T-helper 1 cell treated with Interleukin-12 subunit alpha and Interleukin-12 subunit beta and Interleukin-4 antibody, amounts not matched to agents 30 μg/mL and 1 μg/mL, for 36 hours (primary cell): ENCODE results near the gene DNAL4.

ENCODE experiments used
- H3K27ac Mint-ChIP-seq: one replicate; pipeline ENCODE4 v1.8.0; 2021; ENCODE audit warnings: mild to moderate bottlenecking, mixed read lengths
- H3K27me3 Mint-ChIP-seq: one replicate; pipeline ENCODE4 v1.8.0; 2021; ENCODE audit warnings: low read depth, mixed read lengths
- H3K36me3 Mint-ChIP-seq: one replicate; pipeline ENCODE4 v1.8.0; 2021; ENCODE audit warnings: low read depth, mixed read lengths
- H3K4me1 Mint-ChIP-seq: one replicate; pipeline ENCODE4 v1.8.0; 2021; ENCODE audit warnings: low read depth, mixed read lengths
- H3K4me3 Mint-ChIP-seq: one replicate; pipeline ENCODE4 v1.8.0; 2021; ENCODE audit warnings: mild to moderate bottlenecking, moderate library complexity, mixed read lengths
- H3K9me3 Mint-ChIP-seq: one replicate; pipeline ENCODE4 v1.8.0; 2021; ENCODE audit warnings: mixed read lengths

Gene DNAL4

DNA sequence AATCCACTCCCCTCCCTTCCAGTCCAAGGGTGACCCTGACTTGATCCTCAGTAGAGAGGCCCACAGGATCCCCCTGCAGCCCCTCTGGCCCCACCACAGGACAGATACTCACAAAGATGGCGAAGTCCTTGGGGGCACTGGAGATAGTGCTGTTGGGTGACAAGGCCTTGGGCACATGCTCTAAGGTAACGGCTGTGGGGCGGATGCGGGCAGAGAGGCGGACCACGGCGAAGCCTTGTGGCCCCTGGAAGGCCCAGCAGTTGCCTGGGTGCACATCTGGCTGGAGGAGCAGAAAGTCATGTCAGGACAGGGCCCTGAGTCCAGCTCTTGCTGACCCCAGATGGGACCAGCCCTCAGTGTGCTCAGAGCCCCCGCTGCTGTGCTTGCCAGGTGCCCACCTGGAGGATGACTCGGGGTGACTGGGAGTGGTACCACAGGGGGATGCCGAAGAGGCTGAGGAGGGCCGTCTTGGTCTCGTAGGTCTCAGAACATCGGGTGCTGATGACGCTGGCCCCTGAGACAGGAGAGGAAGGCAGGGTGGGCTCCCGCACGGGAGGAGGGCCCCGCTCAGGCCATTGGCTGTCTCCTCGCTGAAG is 55.4 kb downstream of the DNAL4 start:
- peak overlapping the region; percentile 72 for H3K27ac Mint-ChIP-seq

DNA sequence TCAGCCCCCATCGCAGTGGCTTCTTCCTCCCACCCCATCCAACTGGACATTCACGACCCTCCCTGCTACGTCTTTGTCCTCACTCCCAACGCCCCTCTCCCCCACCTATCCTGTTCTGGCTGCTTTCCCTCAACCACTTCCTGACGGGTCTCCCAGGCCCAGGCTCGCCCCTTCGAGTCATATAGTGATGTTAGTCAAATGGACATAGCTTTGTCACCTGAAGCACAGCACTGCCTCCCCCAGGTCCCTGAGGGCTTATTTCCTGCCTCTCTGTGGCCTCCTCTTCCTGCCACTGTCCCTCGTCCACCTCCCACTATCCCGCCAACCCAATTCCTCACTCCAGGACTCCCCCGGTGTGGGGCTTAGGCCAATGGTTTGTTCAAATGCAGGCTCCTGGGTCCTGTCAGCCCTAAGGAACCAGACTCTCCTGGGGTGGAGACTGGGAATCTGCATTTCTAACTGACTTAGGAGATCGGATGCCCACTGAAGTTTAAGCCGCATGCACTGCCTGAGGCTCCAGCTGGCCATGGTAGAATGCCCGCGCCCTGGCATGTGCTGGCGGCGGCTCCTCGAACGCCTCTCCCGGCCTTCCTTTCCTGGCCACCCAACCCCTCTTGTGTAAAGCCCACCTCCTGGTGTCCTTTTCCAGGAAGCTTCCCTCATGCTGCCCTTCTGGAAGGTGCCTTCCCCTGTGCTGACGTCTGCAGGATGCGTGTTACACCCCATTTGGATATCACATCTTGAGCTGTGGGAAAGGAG is 56.5 kb downstream of the DNAL4 start:
- H3K4me3 Mint-ChIP-seq = no peak overlapping the region
- H3K27me3 Mint-ChIP-seq = no peaks in the 10 kb centered on the region
- H3K9me3 Mint-ChIP-seq = no peaks in the 10 kb centered on the region
- H3K36me3 Mint-ChIP-seq = peaks cover 58% of the 10 kb centered on the region
- H3K27ac Mint-ChIP-seq = peak overlapping the region; percentile 72
- H3K4me1 Mint-ChIP-seq = peaks cover 36% of the 10 kb centered on the region

More for the DNA sequence above, 55.4 kb downstream of the DNAL4 start:
- Mint-ChIP-seq H3K4me1 (peaks cover 34% of the 10 kb centered on the region), H3K27me3 (no peaks in the 10 kb centered on the region), H3K4me3 (no peak overlapping the region), H3K9me3 (no peaks in the 10 kb centered on the region), H3K36me3 (peaks cover 57% of the 10 kb centered on the region)

DNA sequence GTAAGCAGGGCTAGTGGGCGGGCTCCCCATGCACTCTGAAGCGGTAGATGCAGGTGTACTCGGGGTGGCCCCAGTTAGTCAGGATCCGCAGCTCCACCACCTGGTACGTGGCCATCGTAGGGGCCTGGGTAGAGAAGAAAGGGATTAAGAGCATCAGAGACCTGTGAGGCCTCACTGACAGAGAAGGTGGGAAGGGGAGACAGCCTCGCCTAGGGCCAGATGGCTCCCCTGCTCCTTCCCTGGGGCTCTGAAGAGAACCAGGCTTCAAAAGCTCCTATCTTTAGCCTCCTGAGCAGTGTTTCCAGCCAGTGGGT is 57.7 kb downstream of the DNAL4 start:
- no peaks in the 10 kb centered on the region for H3K27me3 Mint-ChIP-seq
- H3K27ac Mint-ChIP-seq = no peak overlapping the region
- peaks cover 55% of the 10 kb centered on the region for H3K36me3 Mint-ChIP-seq
- H3K9me3 Mint-ChIP-seq = no peaks in the 10 kb centered on the region
- H3K4me3 Mint-ChIP-seq = no peak overlapping the region
- peaks cover 36% of the 10 kb centered on the region for H3K4me1 Mint-ChIP-seq

DNA sequence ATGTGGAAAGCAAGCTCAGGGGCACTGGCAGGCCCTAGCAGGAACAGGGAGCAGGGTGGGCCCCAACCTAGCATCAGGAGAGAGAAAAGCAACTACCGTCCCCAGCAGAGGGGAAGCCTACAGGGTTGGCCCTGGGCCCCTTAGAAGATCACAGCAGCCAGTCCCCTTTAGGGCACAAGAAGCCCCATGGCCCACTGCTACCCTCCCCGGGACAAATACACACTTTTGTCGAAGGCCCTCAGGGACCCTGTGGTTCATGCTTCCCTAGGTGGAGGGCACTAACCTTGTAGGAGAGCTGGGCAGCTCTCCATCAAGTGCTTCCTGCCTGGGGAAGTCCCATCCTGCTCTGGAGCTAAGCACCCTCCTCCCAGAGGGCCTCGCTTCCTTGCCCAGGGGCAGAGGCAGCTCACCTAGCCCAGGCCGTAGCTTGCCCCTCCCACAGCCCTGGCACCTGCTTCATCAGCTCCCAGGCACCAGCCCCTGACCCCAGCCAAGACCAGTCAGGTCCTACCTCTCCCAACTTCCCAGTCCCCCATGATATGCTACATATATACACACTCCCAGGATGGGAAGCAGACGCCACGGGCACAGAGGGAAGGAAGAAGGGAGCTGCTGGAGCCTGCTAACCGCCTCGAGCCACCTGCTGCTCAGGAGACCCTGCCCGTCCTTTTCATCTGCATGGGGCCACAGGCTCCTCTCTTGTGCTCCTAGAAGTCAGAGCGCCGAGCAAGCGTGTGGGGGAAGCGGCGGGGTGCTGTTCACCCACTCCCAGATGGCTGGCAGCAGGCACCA is 58.3 kb downstream of the DNAL4 start:
- no peaks in the 10 kb centered on the region for H3K9me3 Mint-ChIP-seq
- H3K27me3 Mint-ChIP-seq = no peaks in the 10 kb centered on the region
- peaks cover 56% of the 10 kb centered on the region for H3K36me3 Mint-ChIP-seq
- H3K4me3 Mint-ChIP-seq = no peak overlapping the region
- peaks cover 33% of the 10 kb centered on the region for H3K4me1 Mint-ChIP-seq
- H3K27ac Mint-ChIP-seq = peak overlapping the region; percentile 78

DNA sequence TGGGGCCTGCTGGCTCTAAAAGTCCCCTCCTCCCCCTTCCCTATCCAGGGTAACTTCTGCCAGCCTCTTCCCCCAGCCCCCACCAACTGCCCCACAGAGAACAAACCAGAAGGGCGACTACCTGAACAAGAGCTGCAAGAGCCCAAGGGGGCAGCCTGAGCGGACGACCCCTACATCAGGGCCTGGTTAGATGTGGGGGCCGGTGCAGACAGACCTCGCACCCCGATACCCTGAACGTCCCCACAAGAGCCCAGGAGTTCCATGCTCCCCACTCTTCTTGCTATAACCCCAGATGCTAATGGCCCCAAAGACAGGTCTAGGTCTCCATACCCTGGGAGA is 58.8 kb downstream of the DNAL4 start:
- Mint-ChIP-seq H3K4me1 (peaks cover 35% of the 10 kb centered on the region), H3K4me3 (no peak overlapping the region), H3K9me3 (no peaks in the 10 kb centered on the region), H3K27me3 (no peaks in the 10 kb centered on the region), H3K27ac (peak overlapping the region; percentile 78), H3K36me3 (peaks cover 60% of the 10 kb centered on the region)

DNA sequence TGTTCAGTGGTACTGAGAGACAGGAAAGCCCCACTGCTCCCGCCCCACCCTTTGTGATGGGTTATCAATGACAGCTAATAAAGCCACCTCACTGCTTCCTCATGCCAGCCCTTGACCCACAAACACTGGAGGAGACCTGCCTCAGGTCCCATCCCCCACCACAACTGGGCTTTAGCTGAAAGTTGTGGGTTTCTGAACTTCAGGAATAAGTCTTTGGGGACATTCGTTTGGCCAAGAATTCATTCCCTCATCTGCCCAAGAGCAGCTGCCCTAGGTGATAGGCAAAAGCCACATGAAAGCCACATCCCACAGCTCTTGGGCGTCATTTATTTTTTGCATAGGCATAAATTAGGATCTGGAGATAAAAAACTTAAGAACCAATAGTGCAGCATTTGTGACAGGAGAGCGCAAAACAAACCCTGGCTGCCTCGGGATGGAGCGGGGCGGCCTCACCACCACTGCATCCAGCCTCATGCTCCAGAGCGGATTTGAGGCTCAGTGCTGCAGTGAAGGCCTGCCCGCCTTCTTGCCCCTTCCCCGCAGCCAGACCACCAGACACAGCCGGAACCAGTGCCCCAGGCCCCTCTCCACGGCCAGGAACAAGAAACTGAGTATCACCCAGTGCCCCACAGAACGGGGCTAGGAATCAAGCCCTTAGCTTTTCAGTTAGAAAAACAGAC is 59.4 kb downstream of the DNAL4 start:
- Mint-ChIP-seq H3K9me3 (no peaks in the 10 kb centered on the region), H3K4me3 (no peak overlapping the region), H3K36me3 (peaks cover 56% of the 10 kb centered on the region), H3K27ac (peak overlapping the region; percentile 78), H3K27me3 (no peaks in the 10 kb centered on the region), H3K4me1 (peaks cover 35% of the 10 kb centered on the region)

DNA sequence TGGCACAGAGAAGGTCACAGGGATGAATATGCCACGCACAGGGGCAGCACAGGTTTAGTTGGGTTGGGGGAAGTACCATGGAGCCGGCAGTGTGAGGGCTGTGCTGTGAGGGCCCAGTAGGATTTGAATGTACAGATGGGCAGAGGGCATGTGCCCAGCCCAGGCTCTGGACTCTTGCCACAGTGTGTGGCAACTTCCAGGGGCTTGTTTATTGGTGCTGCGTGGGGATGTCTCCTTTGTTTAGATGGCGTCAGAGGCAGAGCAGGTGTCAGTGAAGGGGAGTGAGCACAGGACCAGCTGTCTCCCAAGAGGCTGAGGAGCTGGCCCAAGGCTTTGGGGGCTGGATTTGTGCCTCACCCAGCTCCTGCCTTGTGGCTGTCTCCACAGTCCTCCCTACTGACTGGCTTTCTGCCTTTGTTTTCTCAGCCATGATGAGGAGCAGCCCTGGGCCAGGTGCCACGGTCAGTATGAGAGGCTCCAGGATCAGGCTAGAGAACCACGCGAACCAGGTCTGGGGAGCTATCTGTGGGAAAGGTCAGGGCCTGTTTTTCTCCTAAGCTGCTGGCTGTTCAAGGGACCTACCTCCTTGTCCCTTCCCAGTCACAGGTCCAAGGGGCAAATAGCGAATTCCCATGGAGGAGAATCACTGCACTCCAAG is 60.1 kb downstream of the DNAL4 start:
- Mint-ChIP-seq H3K9me3 (no peaks in the 10 kb centered on the region), H3K36me3 (peaks cover 61% of the 10 kb centered on the region), H3K4me1 (peaks cover 35% of the 10 kb centered on the region), H3K4me3 (no peak overlapping the region), H3K27me3 (no peaks in the 10 kb centered on the region), H3K27ac (peak overlapping the region; percentile 78)

DNA sequence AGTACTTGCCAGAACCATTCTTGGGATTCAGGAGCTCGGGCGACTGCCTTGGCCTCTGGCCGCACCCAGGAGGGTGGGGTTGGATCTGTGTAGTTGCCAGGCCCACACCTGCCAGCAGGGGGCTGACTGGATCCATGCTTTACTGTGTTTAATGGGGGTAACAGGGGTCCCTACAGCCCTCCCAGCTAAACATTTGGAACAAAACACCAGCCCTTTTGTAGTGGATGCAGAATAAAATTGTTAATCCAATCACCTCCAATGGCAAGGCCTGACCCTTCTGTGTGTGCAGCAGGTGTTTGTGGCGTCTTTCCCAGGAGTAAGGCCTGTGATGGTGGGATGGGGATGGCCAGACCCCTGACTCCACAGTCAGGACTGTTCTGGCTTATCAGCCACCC is 60.6 kb downstream of the DNAL4 start:
- H3K27ac Mint-ChIP-seq = peak overlapping the region; percentile 78
- H3K4me1 Mint-ChIP-seq = peaks cover 35% of the 10 kb centered on the region
- no peaks in the 10 kb centered on the region for H3K9me3 Mint-ChIP-seq
- no peak overlapping the region for H3K4me3 Mint-ChIP-seq
- H3K27me3 Mint-ChIP-seq = no peaks in the 10 kb centered on the region
- peaks cover 64% of the 10 kb centered on the region for H3K36me3 Mint-ChIP-seq

DNA sequence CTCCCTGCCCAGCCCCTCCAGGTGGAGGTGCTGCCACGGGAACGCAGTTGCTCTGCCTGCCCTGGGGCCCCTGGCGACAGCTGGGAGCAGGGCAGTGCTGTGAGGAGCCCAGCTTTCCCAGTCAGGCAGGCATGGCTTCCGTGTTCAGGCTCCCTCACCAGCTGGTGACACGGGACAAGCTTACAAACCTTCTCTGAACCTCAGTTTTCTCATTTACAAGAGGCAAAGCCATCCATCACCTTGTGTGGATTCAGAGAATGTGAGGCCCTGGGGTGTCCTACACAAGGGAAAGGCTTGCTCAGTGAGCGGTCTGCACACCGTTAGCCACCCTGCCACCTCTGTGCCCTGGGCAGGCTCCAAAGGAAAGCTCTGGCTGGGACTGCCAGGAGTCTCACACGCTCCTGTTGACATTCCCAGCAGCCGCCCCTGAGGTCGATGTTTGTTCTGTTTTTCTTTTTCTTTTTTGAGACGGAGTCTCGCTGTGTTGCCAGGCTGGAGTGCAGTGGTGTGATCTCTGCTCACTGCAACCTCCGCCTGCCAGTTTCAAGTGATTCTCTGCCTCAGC is 61.6 kb downstream of the DNAL4 start:
- no peak overlapping the region for H3K4me3 Mint-ChIP-seq
- H3K27me3 Mint-ChIP-seq = no peaks in the 10 kb centered on the region
- H3K36me3 Mint-ChIP-seq = peaks cover 61% of the 10 kb centered on the region
- H3K27ac Mint-ChIP-seq = peak overlapping the region; percentile 62
- peaks cover 27% of the 10 kb centered on the region for H3K4me1 Mint-ChIP-seq
- no peaks in the 10 kb centered on the region for H3K9me3 Mint-ChIP-seq

DNA sequence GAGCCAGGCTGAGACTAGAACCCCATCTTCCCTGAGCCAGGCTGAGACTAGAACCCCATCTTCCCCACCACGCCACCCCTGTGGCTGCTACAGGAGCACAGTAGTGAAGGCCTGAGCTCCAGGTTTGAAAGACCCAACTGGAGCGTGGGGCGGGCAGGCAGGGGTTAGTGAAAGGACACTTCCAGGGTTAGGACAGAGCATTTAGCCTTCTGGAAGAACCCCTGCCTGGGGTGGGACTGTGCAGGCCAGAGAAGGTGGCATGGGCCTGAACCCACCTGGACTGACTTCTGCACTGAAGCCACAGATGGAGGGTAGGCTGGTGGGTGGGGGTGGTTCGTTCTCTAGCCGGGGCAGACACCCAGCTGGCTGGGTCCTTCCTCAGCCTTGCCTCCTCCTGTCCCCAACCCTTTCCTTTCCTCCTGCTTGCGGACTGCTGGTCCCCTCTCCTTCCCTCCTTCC is 62.2 kb downstream of the DNAL4 start:
- Mint-ChIP-seq H3K36me3 (peaks cover 61% of the 10 kb centered on the region), H3K9me3 (no peaks in the 10 kb centered on the region), H3K27ac (peak overlapping the region; percentile 62), H3K4me3 (no peak overlapping the region), H3K4me1 (peaks cover 21% of the 10 kb centered on the region), H3K27me3 (no peaks in the 10 kb centered on the region)

DNA sequence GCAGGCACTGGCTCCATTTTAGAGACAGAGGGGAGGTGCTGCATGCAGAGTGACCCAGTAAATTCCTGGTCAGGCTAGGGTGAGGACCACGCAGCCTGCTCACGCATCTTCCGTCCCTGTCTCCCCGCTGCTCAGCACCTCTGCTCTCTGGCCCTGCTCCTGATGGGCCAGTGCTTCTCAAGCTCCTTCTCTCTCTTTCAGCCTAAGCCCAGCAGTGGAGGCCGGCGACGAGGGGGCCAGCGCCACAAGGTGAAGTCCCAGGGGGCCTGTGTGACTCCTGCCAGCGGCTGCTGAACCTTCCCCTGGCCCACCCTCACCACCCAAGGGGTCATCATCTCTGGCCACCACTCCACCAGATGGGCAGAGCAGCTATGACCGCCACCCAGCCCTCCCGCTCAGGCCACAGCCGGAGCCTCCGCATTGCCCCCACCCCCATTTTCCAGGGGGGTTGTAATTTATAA is 63.5 kb downstream of the DNAL4 start:
- H3K27ac Mint-ChIP-seq = peak overlapping the region; percentile 68
- H3K4me1 Mint-ChIP-seq = peaks cover 14% of the 10 kb centered on the region
- no peaks in the 10 kb centered on the region for H3K9me3 Mint-ChIP-seq
- H3K4me3 Mint-ChIP-seq = no peak overlapping the region
- no peaks in the 10 kb centered on the region for H3K27me3 Mint-ChIP-seq
- H3K36me3 Mint-ChIP-seq = peaks cover 61% of the 10 kb centered on the region

DNA sequence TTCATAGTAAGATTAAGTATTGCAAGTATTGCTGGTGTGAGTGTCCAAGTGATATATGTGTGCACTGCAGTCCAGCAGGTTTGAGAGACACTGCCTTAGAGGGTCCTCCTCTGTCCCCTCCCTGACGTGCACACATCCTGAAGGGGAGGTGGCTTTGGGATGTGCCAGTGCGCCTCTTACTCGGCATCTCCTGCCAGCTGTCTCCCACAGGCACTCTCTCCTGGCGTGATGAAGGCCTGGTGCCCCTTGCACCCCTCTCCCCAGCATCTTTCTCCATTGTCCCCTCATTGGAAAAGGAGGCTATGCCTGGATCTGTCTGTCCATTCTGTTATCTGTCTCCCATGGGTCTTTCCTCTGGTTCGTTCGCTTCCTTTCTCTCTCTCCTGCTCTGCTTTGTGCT is 64.0 kb downstream of the DNAL4 start:
- H3K4me3 Mint-ChIP-seq = no peak overlapping the region
- no peaks in the 10 kb centered on the region for H3K9me3 Mint-ChIP-seq
- peaks cover 10% of the 10 kb centered on the region for H3K4me1 Mint-ChIP-seq
- no peaks in the 10 kb centered on the region for H3K27me3 Mint-ChIP-seq
- H3K27ac Mint-ChIP-seq = peak overlapping the region; percentile 65
- H3K36me3 Mint-ChIP-seq = peaks cover 62% of the 10 kb centered on the region

DNA sequence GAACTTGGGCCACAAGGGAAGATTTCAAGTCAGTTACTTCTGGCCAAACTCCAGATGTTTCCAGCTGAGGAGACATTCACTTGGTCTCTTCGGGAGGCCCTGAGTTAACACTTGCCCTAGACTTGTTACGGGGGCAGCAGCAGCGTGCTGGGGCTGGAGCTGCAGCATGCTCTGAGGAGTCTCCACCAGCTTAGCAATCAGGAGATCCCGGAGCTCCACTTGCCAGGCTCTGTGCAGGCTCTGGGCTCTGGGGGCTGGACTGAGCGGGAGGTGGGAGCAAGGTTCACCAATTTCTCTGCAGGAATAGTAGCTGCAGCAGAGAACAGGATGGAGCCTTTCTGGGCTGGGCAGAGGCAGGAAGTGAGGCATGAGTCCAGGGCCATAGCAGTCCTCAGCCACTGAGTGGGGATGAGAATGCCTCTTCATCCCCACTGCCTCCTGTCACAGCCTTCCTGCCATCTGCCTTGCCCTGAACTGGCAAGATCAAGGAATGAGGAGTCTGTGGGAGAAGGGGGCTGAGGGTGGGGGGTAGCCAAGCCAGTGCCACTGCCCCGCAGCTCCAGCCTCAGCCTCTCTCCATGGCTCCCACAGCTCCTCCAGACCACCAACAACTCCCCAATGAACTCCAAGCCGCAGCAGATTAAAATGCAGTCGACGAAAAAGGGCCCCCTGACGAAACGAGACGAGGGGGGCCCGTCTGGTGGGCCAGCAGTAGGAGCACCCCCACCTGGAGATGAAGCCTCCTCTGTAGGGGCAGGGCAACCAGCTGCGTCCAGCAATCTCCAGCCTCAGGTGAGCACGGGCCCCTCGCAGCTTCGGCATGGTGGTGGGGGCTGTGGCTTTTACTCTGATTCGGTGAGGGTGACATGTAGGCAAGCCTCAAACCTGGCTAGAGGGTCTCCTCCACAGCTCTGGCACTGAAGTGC is 64.8 kb downstream of the DNAL4 start:
- Mint-ChIP-seq H3K27ac (no peak overlapping the region), H3K9me3 (no peaks in the 10 kb centered on the region), H3K27me3 (no peaks in the 10 kb centered on the region), H3K4me1 (peaks cover 7% of the 10 kb centered on the region), H3K36me3 (peaks cover 62% of the 10 kb centered on the region), H3K4me3 (no peak overlapping the region)
